ENCODE measurements around the gene SYNPR.

- TF ChIP-seq, protein P1, sequence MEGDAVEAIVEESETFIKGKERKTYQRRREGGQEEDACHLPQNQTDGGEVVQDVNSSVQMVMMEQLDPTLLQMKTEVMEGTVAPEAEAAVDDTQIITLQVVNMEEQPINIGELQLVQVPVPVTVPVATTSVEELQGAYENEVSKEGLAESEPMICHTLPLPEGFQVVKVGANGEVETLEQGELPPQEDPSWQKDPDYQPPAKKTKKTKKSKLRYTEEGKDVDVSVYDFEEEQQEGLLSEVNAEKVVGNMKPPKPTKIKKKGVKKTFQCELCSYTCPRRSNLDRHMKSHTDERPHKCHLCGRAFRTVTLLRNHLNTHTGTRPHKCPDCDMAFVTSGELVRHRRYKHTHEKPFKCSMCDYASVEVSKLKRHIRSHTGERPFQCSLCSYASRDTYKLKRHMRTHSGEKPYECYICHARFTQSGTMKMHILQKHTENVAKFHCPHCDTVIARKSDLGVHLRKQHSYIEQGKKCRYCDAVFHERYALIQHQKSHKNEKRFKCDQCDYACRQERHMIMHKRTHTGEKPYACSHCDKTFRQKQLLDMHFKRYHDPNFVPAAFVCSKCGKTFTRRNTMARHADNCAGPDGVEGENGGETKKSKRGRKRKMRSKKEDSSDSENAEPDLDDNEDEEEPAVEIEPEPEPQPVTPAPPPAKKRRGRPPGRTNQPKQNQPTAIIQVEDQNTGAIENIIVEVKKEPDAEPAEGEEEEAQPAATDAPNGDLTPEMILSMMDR (IDR thresholded peaks at IDR 0.05) = no peak
- no peak for TF ChIP-seq POLR2A (IDR thresholded peaks at IDR 0.05)
Observed at GRCh38 chr3:63494646-63495045, 216.5 kb downstream of the SYNPR start.
